Neuron (in vitro differentiated cells): Measurements from ENCODE around the gene TARBP1.

Experiments
- H2AFZ ChIP-seq: one replicate; pipeline ENCODE4 v1.6.1; 2013; ENCODE audit warnings: low read depth, mild to moderate bottlenecking, inconsistent platforms, low read length, moderate library complexity
- H3K27me3 ChIP-seq: one replicate; pipeline ENCODE4 v1.6.1; 2013; ENCODE audit warnings: low read length; ENCODE audit not compliant: insufficient read depth
- H3K36me3 ChIP-seq: one replicate; pipeline ENCODE4 v1.6.1; 2013; ENCODE audit warnings: low read length; ENCODE audit not compliant: insufficient read depth
- H3K4me1 ChIP-seq: one replicate; pipeline ENCODE4 v1.6.1; 2013; ENCODE audit warnings: low read length; ENCODE audit not compliant: insufficient read depth
- H3K4me3 ChIP-seq: 2 replicates; pipeline ENCODE4 v1.5.1; 2013; ENCODE audit warnings: mild to moderate bottlenecking, low read length, moderate library complexity
- H3K9me3 ChIP-seq: one replicate; pipeline ENCODE4 v1.6.1; 2013; ENCODE audit warnings: low read length

The TARBP1 gene

DNA sequence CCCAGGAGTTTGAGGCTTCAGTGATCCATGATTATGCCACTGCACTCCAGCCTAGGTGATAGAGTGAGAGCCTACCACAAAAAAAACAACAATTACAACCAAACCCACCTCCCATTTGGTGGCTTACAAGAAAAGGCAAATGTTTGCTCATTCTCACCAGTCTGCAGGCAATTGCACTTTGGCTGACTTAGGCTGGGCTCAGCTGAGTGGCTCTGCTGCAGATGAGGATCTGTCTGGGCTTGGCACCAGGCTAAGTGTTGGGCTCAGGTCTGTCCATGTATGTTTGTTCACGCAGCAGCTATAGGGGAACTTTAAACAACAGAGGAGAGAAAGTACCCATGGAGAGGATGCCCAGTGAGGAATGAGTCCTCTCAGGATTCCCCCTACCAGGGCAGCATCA is 133.7 kb downstream of the TARBP1 start:
- Histone ChIP-seq H3K9me3 (no peaks in the 10 kb centered on the region), H2AFZ (no peak overlapping the region), H3K36me3 (no peaks in the 10 kb centered on the region), H3K4me3 (no peak overlapping the region), H3K4me1 (no peaks in the 10 kb centered on the region), H3K27me3 (peaks cover 3% of the 10 kb centered on the region)

DNA sequence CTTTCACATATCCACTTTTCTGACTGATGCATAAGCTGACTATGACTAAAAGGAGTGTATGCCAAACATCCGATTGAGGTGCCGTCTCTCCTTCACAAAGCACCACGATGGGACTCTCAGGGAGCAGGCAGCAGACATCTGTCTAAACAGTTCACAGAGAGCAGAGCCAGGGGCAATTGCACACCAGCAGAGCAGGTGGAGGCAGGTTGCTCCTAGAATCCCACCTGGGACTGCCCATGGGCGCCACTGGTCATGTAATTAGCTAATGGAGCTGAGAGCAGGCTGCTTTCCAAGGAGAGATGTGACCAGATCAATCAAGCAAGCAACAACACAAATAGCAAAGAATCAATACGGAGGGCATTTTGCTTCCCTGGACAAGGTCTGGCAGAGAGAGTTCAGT is 136.2 kb downstream of the TARBP1 start:
- no peak overlapping the region for H3K4me3 ChIP-seq
- H2AFZ ChIP-seq, result no peak overlapping the region
- no peaks in the 10 kb centered on the region for H3K27me3 ChIP-seq
- H3K4me1 ChIP-seq, result no peaks in the 10 kb centered on the region
- no peaks in the 10 kb centered on the region for H3K9me3 ChIP-seq
- no peaks in the 10 kb centered on the region for H3K36me3 ChIP-seq
